HG02970 (cell line): Measurements from ENCODE around the gene TNFRSF4.

ENCODE experiments used
- ATAC-seq: cut with Tn5 transposase; IDR thresholded peaks from one replicate; pipeline ENCODE4 v1.9.1; 2021; ENCODE audit warnings: mild to moderate bottlenecking, moderate library complexity, moderate number of reproducible peaks; ENCODE audit not compliant: unreplicated experiment, low FRiP score

Gene TNFRSF4

GRCh38 chr1:1245817-1246576 is 32.0 kb upstream of the TNFRSF4 start:
- ATAC-seq: no peak

GRCh38 chr1:1245178-1245816 is 31.3 kb upstream of the TNFRSF4 start:
- no peak for ATAC-seq

GRCh38 chr1:1244192-1244811 is 30.3 kb upstream of the TNFRSF4 start:
- ATAC-seq: no peak

GRCh38 chr1:1243807-1244191 is 29.8 kb upstream of the TNFRSF4 start:
- no peak for ATAC-seq

- no peak for ATAC-seq
These were observed 29.3 kb upstream of the TNFRSF4 start for GRCh38 chr1:1243266-1243660.

- ATAC-seq: no peak
These were observed 28.7 kb upstream of the TNFRSF4 start for GRCh38 chr1:1242461-1243265.

- ATAC-seq: no peak
These were observed 27.8 kb upstream of the TNFRSF4 start for GRCh38 chr1:1241588-1242219.

GRCh38 chr1:1240822-1241587 is 27.1 kb upstream of the TNFRSF4 start:
- no peak for ATAC-seq

GRCh38 chr1:1240348-1240732 is 26.4 kb upstream of the TNFRSF4 start:
- ATAC-seq: no peak

GRCh38 chr1:1239614-1240347 is 25.8 kb upstream of the TNFRSF4 start:
- no peak for ATAC-seq

- ATAC-seq: no peak
These were observed 25.3 kb upstream of the TNFRSF4 start for GRCh38 chr1:1239227-1239613.

GRCh38 chr1:1238702-1239178 is 24.8 kb upstream of the TNFRSF4 start:
- ATAC-seq: no peak

- no peak for ATAC-seq
These were observed 24.1 kb upstream of the TNFRSF4 start for GRCh38 chr1:1237874-1238701.

- ATAC-seq: no peak
These were observed 23.3 kb upstream of the TNFRSF4 start for GRCh38 chr1:1236945-1237873.

GRCh38 chr1:1236176-1236763 is 22.3 kb upstream of the TNFRSF4 start:
- no peak for ATAC-seq

GRCh38 chr1:1235016-1235744 is 21.2 kb upstream of the TNFRSF4 start:
- no peak for ATAC-seq
